Stimulated activated CD8-positive, alpha-beta memory T cell treated with anti-CD3 and anti-CD28 coated beads, Interleukin-4, amount 100 ng/mL, for 1 hour (primary cell): ENCODE results near the gene NDUFA3.

Experiments
- DNase-seq, 2 donors: peaks; one replicate each; pipeline ENCODE4 v3.0.0-alpha.2; 2020; ENCODE audit warnings: low read depth in 2 of 2, low spot score in 1 of 2

Gene NDUFA3

DNA sequence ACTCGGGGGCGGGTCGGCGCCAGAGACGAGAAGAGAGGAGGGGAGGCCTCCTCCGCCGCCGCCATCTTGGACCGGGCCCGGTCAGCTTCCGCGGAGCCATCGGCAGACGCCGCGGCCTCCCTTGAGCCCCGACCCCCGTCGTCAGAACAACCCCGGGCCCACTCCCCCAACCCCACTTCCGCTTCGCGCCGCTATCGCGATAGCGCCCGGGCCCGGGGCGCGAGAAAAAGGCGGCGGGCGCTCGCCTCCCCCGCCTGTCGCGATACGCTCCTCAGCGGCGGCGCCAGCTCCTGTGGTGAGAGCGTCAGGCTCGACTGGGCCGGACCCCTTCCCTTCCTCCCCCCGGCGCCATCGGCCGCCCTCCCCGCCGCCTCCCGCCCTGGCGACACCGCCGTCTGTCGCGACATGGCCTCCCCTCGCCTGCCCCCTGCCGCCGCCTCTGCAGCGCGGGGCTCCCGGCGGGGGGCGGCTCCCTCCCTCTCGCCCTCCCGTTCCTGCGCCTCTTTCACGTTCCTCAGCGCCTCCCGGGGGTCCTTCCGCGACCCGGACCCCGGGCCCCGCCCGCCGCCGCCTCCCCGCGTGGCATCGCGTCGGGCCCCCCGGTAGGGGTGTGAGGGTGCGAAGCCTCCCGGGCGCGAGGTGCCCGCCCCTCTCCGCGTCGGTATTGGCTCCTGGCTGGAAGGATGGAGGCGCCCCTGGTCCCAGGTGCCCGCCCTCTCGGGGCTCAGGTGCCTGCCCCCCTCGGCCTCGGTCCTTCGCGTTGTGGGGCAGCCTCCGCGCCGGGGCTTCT lies 35.2 kb downstream of the NDUFA3 start, which contains the start of gene CNOT3:
TSS of gene CNOT3 (plus strand) at position 64 of the 790 bp plus-strand sequence. CDS start 5,217 bp downstream, outside the sequence.
- DNase-seq, result no peak

GRCh38 chr19:54138489-54139256 lies 36.0 kb downstream of the NDUFA3 start:
- no peak for DNase-seq

GRCh38 chr19:54141356-54141755 lies 38.7 kb downstream of the NDUFA3 start:
- no peak for DNase-seq

- no peak for DNase-seq
Measured at GRCh38 chr19:54142166-54142780, 39.6 kb downstream of the NDUFA3 start.

GRCh38 chr19:54145541-54146158 lies 43.0 kb downstream of the NDUFA3 start:
- DNase-seq, result no peak

DNA sequence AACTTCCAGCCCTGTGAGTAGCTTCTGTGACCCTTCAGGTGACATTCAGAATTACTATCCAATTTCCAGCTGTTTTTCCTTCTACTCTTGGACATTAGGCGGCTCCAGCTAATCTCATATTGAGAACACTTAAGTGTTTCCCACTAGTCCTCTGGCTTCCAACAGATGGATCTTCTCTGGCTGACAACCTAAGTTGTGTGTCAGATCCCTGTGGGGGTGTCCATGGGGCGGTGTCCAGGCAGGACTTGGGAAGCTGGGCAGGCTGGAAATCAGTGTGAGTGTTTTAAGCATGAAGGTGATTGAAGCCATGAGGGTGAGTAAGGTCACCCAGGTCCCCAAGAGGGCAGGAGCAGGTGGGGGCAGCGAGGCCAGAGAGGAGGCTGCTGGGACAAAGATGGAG lies 45.0 kb downstream of the NDUFA3 start:
- no peak for DNase-seq

- DNase-seq, result no peak
Measured at GRCh38 chr19:54148158-54148557, 45.5 kb downstream of the NDUFA3 start.

GRCh38 chr19:54149021-54149812 lies 46.6 kb downstream of the NDUFA3 start:
- no peak for DNase-seq

GRCh38 chr19:54151362-54152035 lies 48.8 kb downstream of the NDUFA3 start:
- no peak for DNase-seq

DNA sequence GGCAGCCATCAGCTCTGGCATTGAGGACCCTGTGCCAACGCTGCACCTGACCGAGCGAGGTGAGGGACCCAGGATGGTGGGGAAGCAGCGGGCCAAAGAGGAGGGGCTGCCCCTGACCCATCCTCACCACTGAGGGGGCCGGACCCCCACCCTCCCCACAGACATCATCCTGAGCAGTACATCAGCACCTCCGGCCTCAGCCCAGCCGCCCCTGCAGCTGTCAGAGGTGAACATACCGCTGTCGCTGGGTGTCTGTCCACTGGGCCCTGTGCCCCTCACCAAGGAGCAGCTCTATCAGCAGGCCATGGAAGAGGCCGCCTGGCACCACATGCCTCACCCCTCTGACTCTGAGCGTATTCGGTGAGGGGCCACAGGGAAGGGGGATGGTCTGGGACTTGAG lies 49.6 kb downstream of the NDUFA3 start:
- DNase-seq, result no peak

GRCh38 chr19:54152878-54153524 lies 50.3 kb downstream of the NDUFA3 start:
- no peak for DNase-seq

- no peak for DNase-seq
Measured at GRCh38 chr19:54153731-54154326, 51.2 kb downstream of the NDUFA3 start.

DNA sequence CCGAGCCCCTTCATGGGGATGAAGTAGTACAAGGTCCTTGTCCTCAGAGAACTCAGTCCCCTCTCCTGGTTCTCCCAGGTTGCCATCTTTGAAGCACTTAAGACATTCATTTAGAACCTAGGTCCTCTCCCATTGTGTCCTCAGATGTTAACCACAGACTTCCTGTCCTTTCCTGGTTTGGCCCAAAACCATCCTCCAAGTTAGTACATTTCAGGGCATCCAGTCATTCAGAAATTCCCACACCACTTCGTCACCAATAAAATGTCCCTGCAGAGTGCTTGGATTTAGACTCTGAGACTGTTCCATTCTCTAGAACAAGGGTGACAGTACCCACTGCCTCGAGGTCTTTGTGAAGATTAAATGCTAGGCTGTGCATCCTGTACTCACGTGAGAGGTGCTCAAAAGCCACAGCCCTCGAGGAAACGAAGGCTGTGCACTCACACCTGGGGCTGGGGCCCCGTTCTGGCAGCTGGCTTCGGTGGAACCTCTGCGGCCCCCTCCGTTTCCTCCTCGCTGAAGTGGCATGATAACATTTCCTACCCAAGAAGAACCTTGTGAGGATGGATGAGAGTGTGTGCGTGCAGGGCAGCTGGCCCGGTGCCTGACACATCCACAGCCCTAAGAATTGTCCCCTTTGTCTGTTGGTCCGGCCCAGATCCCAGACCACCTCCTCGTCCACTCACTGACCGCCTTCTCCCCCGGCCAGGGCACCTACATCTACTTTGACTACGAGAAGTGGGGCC lies 52.1 kb downstream of the NDUFA3 start:
- no peak for DNase-seq

GRCh38 chr19:54155694-54156093 lies 53.0 kb downstream of the NDUFA3 start:
- no peak for DNase-seq

- no peak for DNase-seq
Measured at GRCh38 chr19:54156490-54156889, 53.8 kb downstream of the NDUFA3 start.

DNA sequence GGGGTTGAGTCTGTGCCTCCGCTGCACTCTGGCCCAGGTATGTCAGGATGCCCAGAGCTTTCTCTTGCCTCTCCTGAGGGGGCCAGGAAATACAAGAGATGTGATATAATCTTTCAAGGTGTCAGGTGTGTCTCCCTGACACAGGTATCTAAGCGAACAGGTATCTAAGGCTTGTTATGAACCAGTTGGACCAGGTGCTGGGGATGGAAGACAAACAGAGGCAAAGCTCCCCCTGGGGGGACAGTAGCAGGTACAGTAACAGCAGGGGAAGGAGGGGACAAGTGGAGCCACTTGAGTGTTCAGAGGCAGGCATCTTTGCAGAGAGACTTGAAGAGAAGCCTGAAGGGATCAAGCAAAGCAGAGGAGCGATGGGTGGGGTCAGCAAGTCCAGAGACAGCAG lies 54.3 kb downstream of the NDUFA3 start:
- no peak for DNase-seq
